H9 (cell line): Measurements from ENCODE around the gene CD300A. TPM values are rescaled to one million over a fixed set of nuclear protein-coding genes. Genes with fewer than 3 reads are reported as not detected.

Experiments
- DNase-seq: peaks from one replicate; pipeline ENCODE4 v3.0.0-alpha.2; 2017
- H2AFZ ChIP-seq: one replicate; pipeline ENCODE4 v1.6.1; 2013; ENCODE audit warnings: mild to moderate bottlenecking, low read length, control low read depth, moderate library complexity
- H2AK5ac ChIP-seq: 2 replicates; pipeline ENCODE4 v1.6.1; 2013; ENCODE audit warnings: low read length, control low read depth, mixed read lengths; ENCODE audit not compliant: insufficient read length
- H2BK120ac ChIP-seq: one replicate; pipeline ENCODE4 v1.6.1; 2013; ENCODE audit warnings: low read depth, mild to moderate bottlenecking, low read length, control low read depth, inconsistent platforms; ENCODE audit not compliant: poor library complexity, severe bottlenecking
- H2BK12ac ChIP-seq: 2 replicates; pipeline ENCODE4 v1.6.1; 2013; ENCODE audit warnings: low read length, control low read depth, mixed read lengths, low read depth; ENCODE audit not compliant: insufficient read length
- H2BK15ac ChIP-seq: 2 replicates; pipeline ENCODE4 v1.6.1; 2013; ENCODE audit warnings: low read depth, low read length, control low read depth
- H2BK20ac ChIP-seq: one replicate; pipeline ENCODE4 v1.6.1; 2013; ENCODE audit warnings: low read depth, mild to moderate bottlenecking, low read length, control low read depth, inconsistent platforms; ENCODE audit not compliant: poor library complexity, severe bottlenecking
- H2BK5ac ChIP-seq: 2 replicates; pipeline ENCODE4 v1.6.1; 2013; ENCODE audit warnings: low read length, control low read depth, mixed read lengths; ENCODE audit not compliant: insufficient read length
- H3K14ac ChIP-seq: 2 replicates; pipeline ENCODE4 v1.6.1; 2013; ENCODE audit warnings: low read length, control low read depth; ENCODE audit not compliant: insufficient read depth
- H3K18ac ChIP-seq: 2 replicates; pipeline ENCODE4 v1.6.1; 2013; ENCODE audit warnings: low read depth, mild to moderate bottlenecking, mixed read lengths, low read length, control low read depth; ENCODE audit not compliant: insufficient read length
- H3K23ac ChIP-seq: 2 replicates; pipeline ENCODE4 v1.6.1; 2013; ENCODE audit warnings: low read length, control low read depth, mixed read lengths, low read depth; ENCODE audit not compliant: insufficient read length
- H3K23me2 ChIP-seq: 2 replicates; pipeline ENCODE4 v1.6.1; 2013; ENCODE audit warnings: low read depth, mild to moderate bottlenecking, mixed read lengths, low read length, control low read depth; ENCODE audit not compliant: insufficient read length, poor library complexity, severe bottlenecking
- H3K27ac ChIP-seq: 2 replicates; pipeline ENCODE4 v1.5.1; 2013; ENCODE audit warnings: low read length, control low read depth, mixed read lengths, low read depth; ENCODE audit not compliant: insufficient read length
- H3K27me3 ChIP-seq: 2 replicates; pipeline ENCODE4 v1.6.1; 2013; ENCODE audit warnings: low read length, control low read depth, inconsistent platforms; ENCODE audit not compliant: insufficient read depth
- H3K4ac ChIP-seq: 2 replicates; pipeline ENCODE4 v1.6.1; 2013; ENCODE audit warnings: low read depth, mild to moderate bottlenecking, control low read depth, inconsistent platforms, low read length, moderate library complexity
- H3K4me1 ChIP-seq: 2 replicates; pipeline ENCODE4 v1.6.1; 2013; ENCODE audit warnings: low read length, control low read depth, inconsistent platforms; ENCODE audit not compliant: insufficient read depth
- H3K4me2 ChIP-seq: 2 replicates; pipeline ENCODE4 v1.6.1; 2013; ENCODE audit warnings: low read length, control low read depth, mixed read lengths; ENCODE audit not compliant: insufficient read length, insufficient read depth
- H3K56ac ChIP-seq: 2 replicates; pipeline ENCODE4 v1.6.1; 2013; ENCODE audit warnings: low read depth, mild to moderate bottlenecking, mixed read lengths, low read length, control low read depth; ENCODE audit not compliant: insufficient read length
- H3K79me1 ChIP-seq: 2 replicates; pipeline ENCODE4 v1.6.1; 2013; ENCODE audit warnings: low read depth, mild to moderate bottlenecking, moderate library complexity, low read length, control low read depth, inconsistent platforms; ENCODE audit not compliant: insufficient read depth, poor library complexity, severe bottlenecking
- H3K79me2 ChIP-seq: 2 replicates; pipeline ENCODE4 v1.6.1; 2013; ENCODE audit warnings: low read length, control low read depth, inconsistent platforms; ENCODE audit not compliant: insufficient read depth
- H3K9ac ChIP-seq: 2 replicates; pipeline ENCODE4 v1.6.1; 2013; ENCODE audit warnings: low read length, control low read depth, mixed read lengths; ENCODE audit not compliant: insufficient read length; ENCODE audit errors: extremely low read depth
- H3K9me3 ChIP-seq: one replicate; pipeline ENCODE4 v1.6.1; 2013; ENCODE audit warnings: low read depth, low read length, inconsistent platforms; ENCODE audit not compliant: control insufficient read depth
- H3T11ph ChIP-seq: one replicate; pipeline ENCODE4 v1.6.1; 2013; ENCODE audit warnings: mild to moderate bottlenecking, low read length, control low read depth, inconsistent platforms
- H4K20me1 ChIP-seq: one replicate; pipeline ENCODE4 v1.6.1; 2013; ENCODE audit not compliant: control insufficient read depth, insufficient read length, insufficient read depth
- H4K5ac ChIP-seq: 2 replicates; pipeline ENCODE4 v1.6.1; 2013; ENCODE audit warnings: low read depth, mild to moderate bottlenecking, mixed read lengths, low read length, control low read depth; ENCODE audit not compliant: insufficient read length
- H4K8ac ChIP-seq: replicated peaks from 2 replicates; pipeline ENCODE4 v1.6.1; 2013; ENCODE audit warnings: low read length, control low read depth, mixed read lengths, low read depth; ENCODE audit not compliant: insufficient read length
- H4K91ac ChIP-seq: 2 replicates; pipeline ENCODE4 v1.6.1; 2013; ENCODE audit warnings: low read depth, mild to moderate bottlenecking, moderate library complexity, mixed read lengths, low read length, control low read depth; ENCODE audit not compliant: insufficient read length
- H3K27ac Mint-ChIP-seq, 3 experiments: 2 replicates in 2 of 3; 3 replicates in 1 of 3; pipeline ENCODE4 v1.8.0; 2020 to 2021; ENCODE audit warnings: mixed read lengths in 3 of 3, mild to moderate bottlenecking in 1 of 3, moderate library complexity in 1 of 3
- H3K27me3 Mint-ChIP-seq: 2 replicates; pipeline ENCODE4 v1.8.0; 2021; ENCODE audit warnings: low read depth, mild to moderate bottlenecking, moderate library complexity, mixed read lengths
- H3K36me3 Mint-ChIP-seq, 3 experiments: 2 replicates in 2 of 3; 3 replicates in 1 of 3; pipeline ENCODE4 v1.8.0; 2020 to 2021; ENCODE audit warnings: low read depth in 3 of 3, mixed read lengths in 3 of 3; ENCODE audit not compliant: insufficient read depth in 1 of 3
- H3K4me1 Mint-ChIP-seq, 2 experiments: 2 replicates each; pipeline ENCODE4 v1.8.0; 2020; ENCODE audit warnings: mixed read lengths in 2 of 2
- H3K4me3 Mint-ChIP-seq, 2 experiments: 2 replicates in 1 of 2; 3 replicates in 1 of 2; pipeline ENCODE4 v1.8.0; 2020 to 2021; ENCODE audit warnings: mild to moderate bottlenecking in 2 of 2, mixed read lengths in 2 of 2, moderate library complexity in 1 of 2
- H3K9me3 Mint-ChIP-seq, 2 experiments: 2 replicates in 1 of 2; 3 replicates in 1 of 2; pipeline ENCODE4 v1.8.0; 2020; ENCODE audit warnings: mild to moderate bottlenecking in 2 of 2, mixed read lengths in 2 of 2, moderate library complexity in 1 of 2
- WGBS: extraction: QIAGEN DNeasy Blood & Tissue Kit; methylation state at CpG from one replicate; pipeline ENCODE4 v1.1.7; 2013; ENCODE audit warnings: missing lambda C conversion rate, low lambda C conversion rate, mixed read lengths; ENCODE audit not compliant: insufficient read length; ENCODE audit errors: extremely low coverage; 5-methylcytosine and 5-hydroxymethylcytosine counted together
- total RNA-seq: library from RNA; stranded (reverse); gene quantifications from 2 replicates; pipeline ENCODE4 v1.2.1, GENCODE V29; 2021
- TF ChIP-seq, protein P1 (sequence below): fragments of 200-600 bp; sonication (generic); conservative IDR thresholded peaks from 3 replicates; pipeline ENCODE4 v1.8.0; 2021; ENCODE audit warnings: antibody characterized with exemption, mild to moderate bottlenecking

Gene CD300A
- total RNA-seq, 1 experiment from 2014 or later = not detected

GRCh38 chr17:74484066-74484465 is 17.6 kb downstream of the CD300A start:
- Histone ChIP-seq H3K23me2 (no peaks in the 10 kb centered on the region), H3K4me2 (no peak overlapping the region), H2BK20ac (no peak overlapping the region), H3K79me2 (no peaks in the 10 kb centered on the region), H3K27ac (no peak overlapping the region), H3K9me3 (no peaks in the 10 kb centered on the region), H4K91ac (no peak overlapping the region), H3K18ac (no peak overlapping the region), H3K14ac (no peak overlapping the region), H2BK12ac (no peak overlapping the region), H3K27me3 (no peaks in the 10 kb centered on the region), H3K79me1 (no peaks in the 10 kb centered on the region), H2AFZ (no peak overlapping the region), H2BK5ac (no peak overlapping the region), H3K4me1 (no peaks in the 10 kb centered on the region), H3K9ac (no peak overlapping the region), H4K5ac (no peak overlapping the region), H4K20me1 (no peaks in the 10 kb centered on the region), H4K8ac (no peak overlapping the region), H2BK15ac (no peak overlapping the region), H2BK120ac (no peak overlapping the region), H2AK5ac (no peak overlapping the region), H3K4ac (no peak overlapping the region), H3K56ac (no peak overlapping the region), H3T11ph (no peak overlapping the region), H3K23ac (no peak overlapping the region)
- peak; percentile 22 for DNase-seq
- Mint-ChIP-seq H3K4me3 (no peak overlapping the region), H3K9me3 (peaks cover 11 to 12% of the 10 kb centered on the region in 2 experiments), H3K36me3 (peaks cover 0 to 5% (median 1%) of the 10 kb centered on the region in 3 experiments; a peak in 3 of 7 replicates), H3K27ac (no peak overlapping the region), H3K27me3 (peaks cover 47% of the 10 kb centered on the region), H3K4me1 (no peaks in the 10 kb centered on the region)
- no CpG with 5 or more reads among the region's 9 CpGs for WGBS
- TF ChIP-seq, protein P1, sequence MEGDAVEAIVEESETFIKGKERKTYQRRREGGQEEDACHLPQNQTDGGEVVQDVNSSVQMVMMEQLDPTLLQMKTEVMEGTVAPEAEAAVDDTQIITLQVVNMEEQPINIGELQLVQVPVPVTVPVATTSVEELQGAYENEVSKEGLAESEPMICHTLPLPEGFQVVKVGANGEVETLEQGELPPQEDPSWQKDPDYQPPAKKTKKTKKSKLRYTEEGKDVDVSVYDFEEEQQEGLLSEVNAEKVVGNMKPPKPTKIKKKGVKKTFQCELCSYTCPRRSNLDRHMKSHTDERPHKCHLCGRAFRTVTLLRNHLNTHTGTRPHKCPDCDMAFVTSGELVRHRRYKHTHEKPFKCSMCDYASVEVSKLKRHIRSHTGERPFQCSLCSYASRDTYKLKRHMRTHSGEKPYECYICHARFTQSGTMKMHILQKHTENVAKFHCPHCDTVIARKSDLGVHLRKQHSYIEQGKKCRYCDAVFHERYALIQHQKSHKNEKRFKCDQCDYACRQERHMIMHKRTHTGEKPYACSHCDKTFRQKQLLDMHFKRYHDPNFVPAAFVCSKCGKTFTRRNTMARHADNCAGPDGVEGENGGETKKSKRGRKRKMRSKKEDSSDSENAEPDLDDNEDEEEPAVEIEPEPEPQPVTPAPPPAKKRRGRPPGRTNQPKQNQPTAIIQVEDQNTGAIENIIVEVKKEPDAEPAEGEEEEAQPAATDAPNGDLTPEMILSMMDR = no peak
